Brain microvascular endothelial cell (primary cell): ENCODE measurements around the gene PRPF6.

Source experiments
- DNase-seq: peaks from one replicate; pipeline ENCODE4 v3.0.0-alpha.2; 2020
- H3K27ac ChIP-seq: fragments of 250-450 bp; sonication (Bioruptor Pico); 2 replicates; pipeline ENCODE4 v1.5.1; 2020; ENCODE audit warnings: mild to moderate bottlenecking, moderate library complexity
- H3K27me3 ChIP-seq: fragments of 250-450 bp; sonication (Bioruptor Pico); replicated peaks from 2 replicates; pipeline ENCODE4 v1.5.1; 2020; ENCODE audit warnings: mild to moderate bottlenecking
- H3K36me3 ChIP-seq: fragments of 250-450 bp; sonication (Bioruptor Pico); replicated peaks from 2 replicates; pipeline ENCODE4 v1.5.1; 2020; ENCODE audit warnings: mild to moderate bottlenecking
- H3K4me3 ChIP-seq: 2 replicates; pipeline ENCODE4 v1.5.1; 2011; ENCODE audit warnings: low read depth, mild to moderate bottlenecking, control low read depth, low read length, moderate library complexity
- in situ Hi-C: cut with HindIII; loops from 2 replicates; pipeline ENCODE4 v1.10.0; 2017; ENCODE audit warnings: low sequenced_read_pairs, low pct_ligation_motif_present
- TF ChIP-seq, protein P1 (sequence below): IDR thresholded peaks from 2 replicates; pipeline ENCODE4 v1.5.1; 2011; ENCODE audit warnings: low read depth, mild to moderate bottlenecking, moderate library complexity, low read length, control low read depth, inconsistent platforms; ENCODE audit errors: missing control alignments

The PRPF6 gene

DNA sequence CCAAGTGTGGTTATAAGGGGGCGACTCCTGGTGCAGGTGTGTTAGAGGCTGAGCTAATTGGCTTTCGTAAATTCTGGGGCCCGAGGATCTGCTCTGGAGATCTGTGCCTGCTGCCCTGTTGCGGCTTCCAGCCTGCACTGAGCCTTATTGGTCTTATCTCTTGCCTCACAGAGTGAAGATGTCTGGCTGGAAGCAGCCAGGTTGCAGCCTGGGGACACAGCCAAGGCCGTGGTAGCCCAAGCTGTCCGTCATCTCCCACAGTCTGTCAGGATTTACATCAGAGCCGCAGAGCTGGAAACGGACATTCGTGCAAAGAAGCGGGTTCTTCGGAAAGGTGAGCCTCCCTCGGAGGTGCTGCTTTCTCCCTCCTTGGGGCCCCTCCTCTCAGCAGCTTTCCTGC lies 20.0 kb downstream of the PRPF6 start:
- H3K36me3 ChIP-seq, result peaks cover 66% of the 10 kb centered on the region
- in situ Hi-C loops, result no loop called here

DNA sequence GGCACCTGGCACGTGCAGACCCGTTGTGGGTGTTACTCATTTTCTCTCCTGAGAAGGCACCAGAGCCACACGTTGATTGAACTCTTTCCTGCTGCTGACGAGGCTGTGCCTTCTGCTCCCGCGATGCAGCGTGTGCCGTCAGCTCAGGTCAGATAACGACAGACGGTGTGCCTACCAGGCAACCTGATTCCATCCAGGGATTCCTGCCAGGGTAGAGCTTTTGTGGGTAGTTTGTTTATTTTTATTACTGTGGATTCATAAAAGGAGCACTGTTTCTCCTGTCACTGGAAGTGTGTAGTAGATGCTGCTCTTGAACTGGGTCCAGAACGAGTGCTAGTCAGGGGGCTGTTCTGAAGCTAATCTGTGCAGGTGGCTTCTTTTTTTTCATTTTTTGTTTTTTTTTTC lies 20.7 kb downstream of the PRPF6 start:
- Histone ChIP-seq H3K27ac (no peak overlapping the region), H3K36me3 (peaks cover 62% of the 10 kb centered on the region), H3K4me3 (no peak overlapping the region), H3K27me3 (no peaks in the 10 kb centered on the region)
- in situ Hi-C loops, result no loop called here
- DNase-seq, result no peak
- TF ChIP-seq, protein P1, sequence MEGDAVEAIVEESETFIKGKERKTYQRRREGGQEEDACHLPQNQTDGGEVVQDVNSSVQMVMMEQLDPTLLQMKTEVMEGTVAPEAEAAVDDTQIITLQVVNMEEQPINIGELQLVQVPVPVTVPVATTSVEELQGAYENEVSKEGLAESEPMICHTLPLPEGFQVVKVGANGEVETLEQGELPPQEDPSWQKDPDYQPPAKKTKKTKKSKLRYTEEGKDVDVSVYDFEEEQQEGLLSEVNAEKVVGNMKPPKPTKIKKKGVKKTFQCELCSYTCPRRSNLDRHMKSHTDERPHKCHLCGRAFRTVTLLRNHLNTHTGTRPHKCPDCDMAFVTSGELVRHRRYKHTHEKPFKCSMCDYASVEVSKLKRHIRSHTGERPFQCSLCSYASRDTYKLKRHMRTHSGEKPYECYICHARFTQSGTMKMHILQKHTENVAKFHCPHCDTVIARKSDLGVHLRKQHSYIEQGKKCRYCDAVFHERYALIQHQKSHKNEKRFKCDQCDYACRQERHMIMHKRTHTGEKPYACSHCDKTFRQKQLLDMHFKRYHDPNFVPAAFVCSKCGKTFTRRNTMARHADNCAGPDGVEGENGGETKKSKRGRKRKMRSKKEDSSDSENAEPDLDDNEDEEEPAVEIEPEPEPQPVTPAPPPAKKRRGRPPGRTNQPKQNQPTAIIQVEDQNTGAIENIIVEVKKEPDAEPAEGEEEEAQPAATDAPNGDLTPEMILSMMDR, result no peak

More for the DNA sequence above, 20.0 kb downstream of the PRPF6 start:
- no peak for DNase-seq
- Histone ChIP-seq H3K27ac (no peak overlapping the region), H3K27me3 (no peaks in the 10 kb centered on the region), H3K4me3 (no peak overlapping the region)
- TF ChIP-seq, protein P1, result no peak

DNA sequence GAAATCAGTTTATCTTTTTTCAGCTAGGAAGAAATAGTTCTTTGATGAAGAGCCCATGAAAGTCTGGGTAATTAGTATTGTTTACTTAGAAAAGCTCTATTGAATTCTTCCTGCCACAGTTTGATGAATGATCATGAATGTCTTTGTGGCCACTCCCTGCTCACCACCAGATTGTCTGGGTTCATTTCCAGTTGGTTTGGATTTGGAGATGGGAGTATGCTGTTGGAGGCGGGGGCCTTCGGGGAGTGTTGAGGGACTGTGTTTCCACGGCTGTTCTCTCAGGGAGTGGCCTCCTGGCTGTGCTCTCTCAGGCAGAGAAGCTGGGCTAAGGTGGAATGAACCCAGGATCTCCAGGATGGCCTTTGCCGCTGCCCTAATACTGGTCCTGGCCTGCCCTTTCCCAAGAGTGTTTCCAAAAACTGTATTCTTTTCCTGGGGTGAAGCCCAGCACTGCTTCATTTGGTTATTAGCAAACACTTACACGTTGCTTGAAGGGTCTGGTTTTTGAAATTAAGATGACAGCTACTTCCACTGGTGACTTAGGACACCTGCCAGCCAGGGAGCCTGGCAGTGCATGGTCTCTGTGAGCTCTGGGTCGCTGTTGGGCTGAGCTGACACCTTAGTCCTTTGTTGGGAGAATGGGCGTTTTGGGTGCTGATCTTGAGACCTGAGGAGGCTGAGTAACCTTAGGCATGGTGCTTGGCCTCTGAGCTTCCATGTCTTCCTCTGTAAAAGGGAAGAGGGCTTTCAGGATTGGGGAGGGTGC lies 23.2 kb downstream of the PRPF6 start:
- in situ Hi-C loops, result no loop called here
- no peak for DNase-seq
- Histone ChIP-seq H3K27me3 (no peaks in the 10 kb centered on the region), H3K27ac (no peak overlapping the region), H3K36me3 (peaks cover 65% of the 10 kb centered on the region), H3K4me3 (no peak overlapping the region)
- TF ChIP-seq, protein P1, result no peak

DNA sequence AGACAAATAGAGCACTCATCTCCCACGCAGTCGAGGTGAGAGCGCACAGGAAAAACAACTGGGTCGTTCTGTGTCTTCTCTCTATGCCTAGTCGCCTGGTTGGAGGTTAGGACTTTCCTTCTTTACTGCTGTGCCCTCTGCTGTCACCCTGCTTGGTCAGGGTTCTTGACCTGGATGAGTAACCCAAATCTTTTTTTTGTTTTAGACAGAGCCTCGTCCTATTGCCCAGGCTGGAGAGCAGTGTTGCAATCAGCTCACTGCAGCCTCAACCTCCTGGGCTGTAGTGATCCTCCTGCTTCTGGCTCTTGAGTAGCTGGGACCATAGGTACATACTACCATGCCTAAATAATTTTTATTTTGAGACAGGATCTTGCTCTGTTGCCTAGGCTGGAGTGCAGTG lies 24.5 kb downstream of the PRPF6 start:
- TF ChIP-seq, protein P1, result no peak
- H3K27ac ChIP-seq, result no peak overlapping the region
- H3K36me3 ChIP-seq, result peaks cover 67% of the 10 kb centered on the region
- in situ Hi-C loops, result no loop called here
- DNase-seq, result no peak
- no peak overlapping the region for H3K4me3 ChIP-seq
- H3K27me3 ChIP-seq, result no peaks in the 10 kb centered on the region

DNA sequence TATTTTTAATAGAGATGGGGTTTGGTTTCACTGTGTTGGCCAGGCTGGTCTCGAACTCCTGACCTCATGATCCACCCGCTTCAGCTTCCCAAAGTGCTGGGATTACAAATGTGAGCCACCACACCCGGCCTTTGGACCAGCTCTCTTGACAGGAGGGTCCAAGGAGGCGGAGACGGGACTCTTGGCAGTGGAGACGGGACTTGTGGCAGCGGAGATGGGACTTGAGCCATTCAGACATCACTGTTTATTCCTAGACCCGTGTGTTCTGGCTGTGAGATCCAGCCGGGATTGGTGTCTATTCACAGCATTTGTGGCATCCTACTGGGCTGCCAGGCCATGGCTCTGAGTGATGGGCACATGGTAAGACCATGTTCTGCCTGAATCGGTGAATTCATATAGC lies 25.6 kb downstream of the PRPF6 start:
- TF ChIP-seq, protein P1, result no peak
- no peaks in the 10 kb centered on the region for H3K27me3 ChIP-seq
- no peak overlapping the region for H3K27ac ChIP-seq
- H3K36me3 ChIP-seq, result peaks cover 67% of the 10 kb centered on the region
- DNase-seq, result no peak
- in situ Hi-C loops, result no loop called here
- no peak overlapping the region for H3K4me3 ChIP-seq

DNA sequence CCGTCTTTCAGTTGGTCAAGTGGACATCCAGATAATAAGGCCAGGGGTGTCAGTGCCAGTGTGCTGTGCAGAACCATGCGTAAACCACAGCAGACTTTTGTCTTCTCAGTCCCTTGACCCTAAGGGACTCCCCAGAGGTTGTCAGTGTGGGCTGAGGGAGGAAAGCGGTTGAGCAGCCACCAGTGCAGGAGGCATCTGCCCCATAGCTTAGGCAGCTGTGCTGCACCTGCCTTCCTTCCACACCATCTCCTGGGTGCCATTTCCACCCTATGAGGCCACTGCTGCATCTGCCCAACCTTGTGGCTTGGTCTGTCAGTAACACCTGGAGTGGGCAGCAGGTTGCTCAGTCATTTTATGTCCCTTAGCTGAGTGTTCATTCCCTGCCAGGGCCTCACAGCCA lies 26.0 kb downstream of the PRPF6 start:
- TF ChIP-seq, protein P1, result no peak
- peaks cover 65% of the 10 kb centered on the region for H3K36me3 ChIP-seq
- H3K27ac ChIP-seq, result no peak overlapping the region
- H3K4me3 ChIP-seq, result no peak overlapping the region
- no peaks in the 10 kb centered on the region for H3K27me3 ChIP-seq
- in situ Hi-C loops, result no loop called here
- DNase-seq, result no peak
